SU-DHL-6 (cell line): Measurements from ENCODE around the gene GRM8.

Experiments used
- H2AFZ ChIP-seq: fragments of 200-600 bp; sonication (generic); 2 replicates; pipeline ENCODE4 v1.6.1; 2014; ENCODE audit warnings: low read depth, mild to moderate bottlenecking, moderate library complexity, mixed read lengths, antibody characterized with exemption, low read length; ENCODE audit not compliant: severe bottlenecking
- H3F3A ChIP-seq: fragments of 200-600 bp; shearing (Covaris generic); 2 replicates; pipeline ENCODE4 v1.6.0; 2016; ENCODE audit warnings: antibody characterized with exemption, mild to moderate bottlenecking; ENCODE audit not compliant: insufficient read depth
- H3K27ac ChIP-seq: fragments of 200-600 bp; sonication (generic); 2 replicates; pipeline ENCODE4 v1.5.1; 2016; ENCODE audit warnings: low read depth, mild to moderate bottlenecking, low read length, moderate library complexity, mixed read lengths
- H3K27me3 ChIP-seq: fragments of 200-600 bp; sonication (generic), shearing (Covaris generic); 2 replicates; pipeline ENCODE4 v1.6.0; 2014; ENCODE audit warnings: mild to moderate bottlenecking, low read length
- H3K36me3 ChIP-seq: fragments of 200-600 bp; sonication (generic); 2 replicates; pipeline ENCODE4 v1.6.1; 2014; ENCODE audit warnings: mild to moderate bottlenecking, low read length, mixed read lengths
- H3K4me2 ChIP-seq: fragments of 300-600, 200-600 bp; shearing (Covaris generic), sonication (generic); 2 replicates; pipeline ENCODE4 v1.6.0; 2014; ENCODE audit warnings: low read length, low read depth, mild to moderate bottlenecking; ENCODE audit not compliant: poor library complexity, severe bottlenecking
- H3K4me3 ChIP-seq: fragments of 200-600 bp; sonication (generic); 2 replicates; pipeline ENCODE4 v1.5.1; 2014; ENCODE audit warnings: antibody characterized with exemption, low read length, mild to moderate bottlenecking, mixed read lengths; ENCODE audit not compliant: insufficient read depth, poor library complexity, severe bottlenecking
- H3K79me2 ChIP-seq: fragments of 200-600 bp; sonication (generic); 2 replicates; pipeline ENCODE4 v1.6.1; 2014; ENCODE audit warnings: mild to moderate bottlenecking, low read length, moderate library complexity; ENCODE audit not compliant: insufficient read depth
- H3K9ac ChIP-seq: fragments of 200-600 bp; sonication (generic); 2 replicates; pipeline ENCODE4 v1.7.0; 2014; ENCODE audit warnings: mild to moderate bottlenecking, low read length
- H3K9me2 ChIP-seq: fragments of 200-600 bp; sonication (generic); replicated peaks from 2 replicates; pipeline ENCODE4 v1.6.1; 2014; ENCODE audit warnings: low read length; ENCODE audit not compliant: insufficient read depth
- H3K9me3 ChIP-seq: fragments of 200-600 bp; sonication (generic); 2 replicates; pipeline ENCODE4 v1.6.1; 2014; ENCODE audit warnings: low read length, mixed read lengths; ENCODE audit not compliant: insufficient read depth
- H4K20me1 ChIP-seq: fragments of 200-600 bp; sonication (generic); 2 replicates; pipeline ENCODE4 v1.6.1; 2014; ENCODE audit warnings: low read depth, mild to moderate bottlenecking, antibody characterized with exemption, low read length, moderate library complexity, mixed read lengths
- CTCF ChIP-seq: fragments of 200-600 bp; sonication (generic); IDR thresholded peaks from one replicate; pipeline ENCODE4 v1.5.1; 2017; ENCODE audit warnings: antibody characterized with exemption, mild to moderate bottlenecking, low read length, moderate library complexity; ENCODE audit not compliant: insufficient read depth, poor library complexity, severe bottlenecking
- EZH2phosphoT487 ChIP-seq: fragments of 200-600 bp; sonication (generic), shearing (Covaris generic); conservative IDR thresholded peaks from 2 replicates; pipeline ENCODE4 v1.6.1; 2018; ENCODE audit warnings: mild to moderate bottlenecking, antibody characterized with exemption, low read length, moderate library complexity, mixed read lengths

GRM8 gene

GRCh38 chr7:126804604-126805003 lies 448.1 kb downstream of the GRM8 start:
- H3K27me3 ChIP-seq, result no peaks in the 10 kb centered on the region
- H2AFZ ChIP-seq, result no peak overlapping the region
- H3K9me2 ChIP-seq, result no peaks in the 10 kb centered on the region
- no peak overlapping the region for H3K27ac ChIP-seq
- no peak overlapping the region for H3K9ac ChIP-seq
- no peak overlapping the region for H3K4me3 ChIP-seq
- no peaks in the 10 kb centered on the region for H3K9me3 ChIP-seq
- H3K79me2 ChIP-seq, result no peaks in the 10 kb centered on the region
- no peak overlapping the region for H3K4me2 ChIP-seq
- H3K36me3 ChIP-seq, result no peaks in the 10 kb centered on the region
- no peaks in the 10 kb centered on the region for H3F3A ChIP-seq
- H4K20me1 ChIP-seq, result no peaks in the 10 kb centered on the region
- TF ChIP-seq EZH2phosphoT487 (no peak), CTCF (no peak)

- Histone ChIP-seq H2AFZ (no peak overlapping the region), H3K36me3 (no peaks in the 10 kb centered on the region), H3F3A (no peaks in the 10 kb centered on the region), H3K9ac (no peak overlapping the region), H3K9me2 (no peaks in the 10 kb centered on the region), H3K9me3 (no peaks in the 10 kb centered on the region), H3K79me2 (no peaks in the 10 kb centered on the region), H4K20me1 (no peaks in the 10 kb centered on the region), H3K4me3 (no peak overlapping the region), H3K27ac (no peak overlapping the region), H3K27me3 (no peaks in the 10 kb centered on the region), H3K4me2 (no peak overlapping the region)
- TF ChIP-seq CTCF, result no peak
- no peak for TF ChIP-seq EZH2phosphoT487
Measured at GRCh38 chr7:126803990-126804389, 448.8 kb downstream of the GRM8 start.

- H3K27me3 ChIP-seq, result no peaks in the 10 kb centered on the region
- H3K27ac ChIP-seq, result no peak overlapping the region
- no peaks in the 10 kb centered on the region for H4K20me1 ChIP-seq
- H3K36me3 ChIP-seq, result no peaks in the 10 kb centered on the region
- no peaks in the 10 kb centered on the region for H3F3A ChIP-seq
- no peak overlapping the region for H3K4me2 ChIP-seq
- H3K9me2 ChIP-seq, result no peaks in the 10 kb centered on the region
- no peak overlapping the region for H3K4me3 ChIP-seq
- H3K9ac ChIP-seq, result no peak overlapping the region
- no peaks in the 10 kb centered on the region for H3K9me3 ChIP-seq
- H3K79me2 ChIP-seq, result no peaks in the 10 kb centered on the region
- H2AFZ ChIP-seq, result peak overlapping the region; percentile 58
- TF ChIP-seq EZH2phosphoT487 (no peak), CTCF (peak; percentile 60)
Measured at GRCh38 chr7:126803060-126803665, 449.6 kb downstream of the GRM8 start.
